GM19455 (cell line): Measurements from ENCODE around the gene STK32A.

Experiments
- ATAC-seq: cut with Tn5 transposase; IDR thresholded peaks from one replicate; pipeline ENCODE4 v1.9.1; 2021; ENCODE audit not compliant: unreplicated experiment

STK32A gene

GRCh38 chr5:147248561-147248960, 13.7 kb downstream of the STK32A start:
- no peak for ATAC-seq

GRCh38 chr5:147259837-147260236, 25.0 kb downstream of the STK32A start:
- no peak for ATAC-seq

- no peak for ATAC-seq
Observed at GRCh38 chr5:147267082-147267832, 32.4 kb downstream of the STK32A start.

- no peak for ATAC-seq
Observed at GRCh38 chr5:147276497-147276896, 41.7 kb downstream of the STK32A start.

- no peak for ATAC-seq
Observed at GRCh38 chr5:147286296-147286695, 51.5 kb downstream of the STK32A start.

- no peak for ATAC-seq
Observed at GRCh38 chr5:147287110-147287509, 52.3 kb downstream of the STK32A start.

GRCh38 chr5:147290261-147290660, 55.4 kb downstream of the STK32A start:
- no peak for ATAC-seq

GRCh38 chr5:147303251-147303650, 68.4 kb downstream of the STK32A start:
- no peak for ATAC-seq

GRCh38 chr5:147303976-147304375, 69.2 kb downstream of the STK32A start:
- ATAC-seq = no peak

- no peak for ATAC-seq
Observed at GRCh38 chr5:147305147-147305546, 70.3 kb downstream of the STK32A start.

- no peak for ATAC-seq
Observed at GRCh38 chr5:147306351-147306750, 71.5 kb downstream of the STK32A start.

- no peak for ATAC-seq
Observed at GRCh38 chr5:147307170-147307569, 72.3 kb downstream of the STK32A start.

GRCh38 chr5:147309621-147310020, 74.8 kb downstream of the STK32A start:
- ATAC-seq = no peak

- no peak for ATAC-seq
Observed at GRCh38 chr5:147310059-147310704, 75.4 kb downstream of the STK32A start.

- no peak for ATAC-seq
Observed at GRCh38 chr5:147317978-147318684, 83.3 kb downstream of the STK32A start.

- no peak for ATAC-seq
Observed at GRCh38 chr5:147321569-147321968, 86.7 kb downstream of the STK32A start.

GRCh38 chr5:147327421-147327820, 92.6 kb downstream of the STK32A start:
- ATAC-seq = no peak

GRCh38 chr5:147327905-147328304, 93.1 kb downstream of the STK32A start:
- no peak for ATAC-seq

- ATAC-seq = no peak
Observed at GRCh38 chr5:147332658-147333057, 97.8 kb downstream of the STK32A start.

GRCh38 chr5:147336876-147337275, 102.0 kb downstream of the STK32A start:
- no peak for ATAC-seq

- no peak for ATAC-seq
Observed at GRCh38 chr5:147339313-147339712, 104.5 kb downstream of the STK32A start.

- ATAC-seq = no peak
Observed at GRCh38 chr5:147340941-147341340, 106.1 kb downstream of the STK32A start.
